Effector memory CD4-positive, alpha-beta T cell (primary cell): Measurements from ENCODE around the gene MLLT1.

ENCODE experiments used
- DNase-seq, 3 donors: peaks; one replicate each; pipeline ENCODE4 v3.0.0-alpha.2; 2020
- H3K27ac ChIP-seq: 2 replicates; pipeline ENCODE4 v1.7.0; 2013; ENCODE audit warnings: mild to moderate bottlenecking, low read length, moderate library complexity; ENCODE audit not compliant: insufficient read depth, poor library complexity, severe bottlenecking
- H3K27me3 ChIP-seq: replicated peaks from 2 replicates; pipeline ENCODE4 v1.7.0; 2013; ENCODE audit warnings: mild to moderate bottlenecking, low read length; ENCODE audit not compliant: insufficient read depth, control insufficient read depth, poor library complexity, severe bottlenecking
- H3K36me3 ChIP-seq: 2 replicates; pipeline ENCODE4 v1.7.0; 2013; ENCODE audit warnings: mild to moderate bottlenecking, low read length, moderate library complexity; ENCODE audit not compliant: control insufficient read depth, insufficient read depth
- H3K4me1 ChIP-seq: 2 replicates; pipeline ENCODE4 v1.7.0; 2013; ENCODE audit warnings: low read length, mild to moderate bottlenecking; ENCODE audit not compliant: control insufficient read depth, insufficient read depth, poor library complexity, severe bottlenecking
- H3K4me3 ChIP-seq: 2 replicates; pipeline ENCODE4 v1.7.0; 2013; ENCODE audit warnings: low read length, low read depth, mild to moderate bottlenecking; ENCODE audit not compliant: insufficient read depth, poor library complexity, severe bottlenecking
- H3K9me3 ChIP-seq: 2 replicates; pipeline ENCODE4 v1.7.0; 2013; ENCODE audit warnings: mild to moderate bottlenecking, low read length, moderate library complexity; ENCODE audit not compliant: control insufficient read depth

The MLLT1 gene

GRCh38 chr19:6260912-6261650 lies 18.7 kb downstream of the MLLT1 start:
- no peaks in the 10 kb centered on the region for H3K27me3 ChIP-seq
- peaks cover 37% of the 10 kb centered on the region for H3K36me3 ChIP-seq
- no peak for DNase-seq
- no peaks in the 10 kb centered on the region for H3K9me3 ChIP-seq
- no peaks in the 10 kb centered on the region for H3K4me1 ChIP-seq
- no peak overlapping the region for H3K27ac ChIP-seq
- no peak overlapping the region for H3K4me3 ChIP-seq

- no peak overlapping the region for H3K27ac ChIP-seq
- no peaks in the 10 kb centered on the region for H3K4me1 ChIP-seq
- no peaks in the 10 kb centered on the region for H3K9me3 ChIP-seq
- no peak overlapping the region for H3K4me3 ChIP-seq
- no peaks in the 10 kb centered on the region for H3K27me3 ChIP-seq
- H3K36me3 ChIP-seq: peaks cover 35% of the 10 kb centered on the region
- DNase-seq: no peak
Observed at GRCh38 chr19:6260376-6260775, 19.4 kb downstream of the MLLT1 start.

GRCh38 chr19:6259312-6259861 lies 20.4 kb downstream of the MLLT1 start:
- Histone ChIP-seq H3K9me3 (no peaks in the 10 kb centered on the region), H3K36me3 (peaks cover 35% of the 10 kb centered on the region), H3K27ac (no peak overlapping the region), H3K4me1 (no peaks in the 10 kb centered on the region), H3K27me3 (no peaks in the 10 kb centered on the region), H3K4me3 (no peak overlapping the region)
- DNase-seq: no peak

- Histone ChIP-seq H3K36me3 (peaks cover 33% of the 10 kb centered on the region), H3K9me3 (no peaks in the 10 kb centered on the region), H3K27ac (no peak overlapping the region), H3K27me3 (no peaks in the 10 kb centered on the region), H3K4me1 (no peaks in the 10 kb centered on the region), H3K4me3 (no peak overlapping the region)
- DNase-seq: no peak
Observed at GRCh38 chr19:6258812-6259311, 20.9 kb downstream of the MLLT1 start.

GRCh38 chr19:6253954-6254733 lies 25.6 kb downstream of the MLLT1 start:
- Histone ChIP-seq H3K36me3 (peaks cover 5% of the 10 kb centered on the region), H3K9me3 (no peaks in the 10 kb centered on the region), H3K27ac (no peak overlapping the region), H3K4me1 (no peaks in the 10 kb centered on the region), H3K4me3 (no peak overlapping the region), H3K27me3 (no peaks in the 10 kb centered on the region)
- no peak for DNase-seq

- DNase-seq: no peak
Observed at GRCh38 chr19:6252066-6252465, 27.7 kb downstream of the MLLT1 start.

GRCh38 chr19:6250909-6251308 lies 28.9 kb downstream of the MLLT1 start:
- H3K4me1 ChIP-seq: no peaks in the 10 kb centered on the region
- H3K36me3 ChIP-seq: no peaks in the 10 kb centered on the region
- no peaks in the 10 kb centered on the region for H3K27me3 ChIP-seq
- H3K9me3 ChIP-seq: no peaks in the 10 kb centered on the region
- H3K27ac ChIP-seq: no peak overlapping the region
- H3K4me3 ChIP-seq: no peak overlapping the region
- DNase-seq: no peak

More at GRCh38 chr19:6252066-6252465, 27.7 kb downstream of the MLLT1 start:
- no peaks in the 10 kb centered on the region for H3K36me3 ChIP-seq
- H3K4me1 ChIP-seq: no peaks in the 10 kb centered on the region
- H3K27me3 ChIP-seq: no peaks in the 10 kb centered on the region
- no peak overlapping the region for H3K27ac ChIP-seq
- H3K4me3 ChIP-seq: no peak overlapping the region
- no peaks in the 10 kb centered on the region for H3K9me3 ChIP-seq

- Histone ChIP-seq H3K9me3 (no peaks in the 10 kb centered on the region), H3K27me3 (no peaks in the 10 kb centered on the region), H3K36me3 (no peaks in the 10 kb centered on the region), H3K4me3 (no peak overlapping the region), H3K27ac (no peak overlapping the region), H3K4me1 (no peaks in the 10 kb centered on the region)
- no peak for DNase-seq
Observed at GRCh38 chr19:6250024-6250615, 29.7 kb downstream of the MLLT1 start.

GRCh38 chr19:6249296-6249695 lies 30.5 kb downstream of the MLLT1 start:
- Histone ChIP-seq H3K27ac (no peak overlapping the region), H3K9me3 (no peaks in the 10 kb centered on the region), H3K36me3 (no peaks in the 10 kb centered on the region), H3K4me3 (no peak overlapping the region), H3K27me3 (no peaks in the 10 kb centered on the region), H3K4me1 (no peaks in the 10 kb centered on the region)
- DNase-seq: no peak
